ENCODE results near the gene PRKCE. TPM values are rescaled to one million over a fixed set of nuclear protein-coding genes. Genes with fewer than 3 reads are reported as not detected.
A peak's percentile ranks its signal among the peaks of the same experiment; 100 is the strongest.

The PRKCE gene
- total RNA-seq, 1 donor from 2014 or later = 24.2 TPM

DNA sequence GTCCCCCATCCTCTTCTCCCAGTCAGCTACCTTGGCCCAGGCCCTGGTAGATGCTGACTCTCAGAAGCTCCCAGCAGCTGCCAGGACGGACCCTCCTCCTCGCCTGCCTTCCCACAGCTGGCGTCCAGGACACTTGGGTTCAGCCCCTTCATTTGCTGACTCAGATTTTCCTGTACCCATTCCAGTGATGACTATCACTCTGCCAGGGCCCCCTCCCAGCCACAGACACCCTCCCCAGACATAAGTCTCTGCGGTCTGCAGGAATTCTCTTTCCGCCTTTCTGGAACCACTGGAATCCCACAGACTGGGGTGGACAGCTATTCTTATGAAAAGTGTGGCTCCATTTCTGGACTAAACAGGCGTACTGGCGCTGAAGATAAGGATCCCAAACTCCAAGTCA is 385.5 kb downstream of the PRKCE start:
- Mint-ChIP-seq H3K4me1 (ENCODE audit: unreplicated experiment) (peaks cover 19% of the 10 kb centered on the region), H3K36me3 (ENCODE audit: low read depth, unreplicated experiment) (peaks cover 4% of the 10 kb centered on the region), H3K27ac (ENCODE audit: unreplicated experiment) (peak overlapping the region; percentile 48), H3K27me3 (ENCODE audit: unreplicated experiment) (no peaks in the 10 kb centered on the region), H3K4me3 (ENCODE audit: unreplicated experiment) (no peak overlapping the region), H3K9me3 (ENCODE audit: unreplicated experiment) (no peaks in the 10 kb centered on the region)
- TF ChIP-seq, protein P1, sequence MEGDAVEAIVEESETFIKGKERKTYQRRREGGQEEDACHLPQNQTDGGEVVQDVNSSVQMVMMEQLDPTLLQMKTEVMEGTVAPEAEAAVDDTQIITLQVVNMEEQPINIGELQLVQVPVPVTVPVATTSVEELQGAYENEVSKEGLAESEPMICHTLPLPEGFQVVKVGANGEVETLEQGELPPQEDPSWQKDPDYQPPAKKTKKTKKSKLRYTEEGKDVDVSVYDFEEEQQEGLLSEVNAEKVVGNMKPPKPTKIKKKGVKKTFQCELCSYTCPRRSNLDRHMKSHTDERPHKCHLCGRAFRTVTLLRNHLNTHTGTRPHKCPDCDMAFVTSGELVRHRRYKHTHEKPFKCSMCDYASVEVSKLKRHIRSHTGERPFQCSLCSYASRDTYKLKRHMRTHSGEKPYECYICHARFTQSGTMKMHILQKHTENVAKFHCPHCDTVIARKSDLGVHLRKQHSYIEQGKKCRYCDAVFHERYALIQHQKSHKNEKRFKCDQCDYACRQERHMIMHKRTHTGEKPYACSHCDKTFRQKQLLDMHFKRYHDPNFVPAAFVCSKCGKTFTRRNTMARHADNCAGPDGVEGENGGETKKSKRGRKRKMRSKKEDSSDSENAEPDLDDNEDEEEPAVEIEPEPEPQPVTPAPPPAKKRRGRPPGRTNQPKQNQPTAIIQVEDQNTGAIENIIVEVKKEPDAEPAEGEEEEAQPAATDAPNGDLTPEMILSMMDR (IDR thresholded peaks at IDR 0.05; ENCODE audit: unreplicated experiment) = no peak
- DNase-seq (ENCODE audit: low spot score) = no peak

DNA sequence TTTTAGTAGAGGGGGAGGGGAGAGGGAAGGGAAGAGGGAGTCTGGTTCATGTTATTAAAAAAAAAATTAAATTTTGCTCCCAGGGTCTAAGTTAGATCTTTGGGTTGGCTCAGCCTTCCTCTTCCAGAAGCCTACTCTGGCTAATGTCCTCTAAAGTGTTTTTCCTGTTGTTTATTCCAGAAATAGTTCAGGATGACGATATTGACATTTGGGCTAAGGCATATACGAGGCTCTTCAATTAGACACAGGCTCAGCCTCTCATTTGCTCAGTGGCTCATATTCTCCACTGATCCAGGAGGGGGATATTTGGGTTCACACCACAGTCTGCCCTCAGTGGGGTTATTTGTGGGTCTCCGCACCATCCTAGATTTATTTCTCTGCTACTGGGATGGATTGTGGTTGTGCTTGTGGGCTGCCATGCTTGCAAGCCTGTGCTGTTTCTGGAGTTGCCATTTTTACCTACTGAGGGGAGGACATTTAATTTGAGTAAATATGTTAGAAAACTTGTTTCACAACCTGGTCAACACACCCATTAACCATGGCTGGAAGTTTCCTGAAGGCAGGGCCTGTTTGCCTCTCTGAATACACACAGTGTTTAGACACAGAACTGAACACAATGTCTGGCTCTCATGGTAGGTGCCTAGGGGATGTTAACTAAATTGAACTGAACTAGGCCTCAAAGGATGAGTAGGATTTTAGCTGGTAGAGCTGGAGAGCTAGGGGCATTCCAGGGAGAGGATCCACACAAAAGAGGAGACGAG is 388.2 kb downstream of the PRKCE start:
- Mint-ChIP-seq H3K27me3 (ENCODE audit: unreplicated experiment) (no peaks in the 10 kb centered on the region), H3K4me3 (ENCODE audit: unreplicated experiment) (no peak overlapping the region), H3K9me3 (ENCODE audit: unreplicated experiment) (no peaks in the 10 kb centered on the region), H3K27ac (ENCODE audit: unreplicated experiment) (no peak overlapping the region), H3K36me3 (ENCODE audit: low read depth, unreplicated experiment) (no peaks in the 10 kb centered on the region), H3K4me1 (ENCODE audit: unreplicated experiment) (peaks cover 20% of the 10 kb centered on the region)
- no peak for DNase-seq (ENCODE audit: low spot score)
- TF ChIP-seq, protein P1 (IDR thresholded peaks at IDR 0.05; ENCODE audit: unreplicated experiment) = no peak

DNA sequence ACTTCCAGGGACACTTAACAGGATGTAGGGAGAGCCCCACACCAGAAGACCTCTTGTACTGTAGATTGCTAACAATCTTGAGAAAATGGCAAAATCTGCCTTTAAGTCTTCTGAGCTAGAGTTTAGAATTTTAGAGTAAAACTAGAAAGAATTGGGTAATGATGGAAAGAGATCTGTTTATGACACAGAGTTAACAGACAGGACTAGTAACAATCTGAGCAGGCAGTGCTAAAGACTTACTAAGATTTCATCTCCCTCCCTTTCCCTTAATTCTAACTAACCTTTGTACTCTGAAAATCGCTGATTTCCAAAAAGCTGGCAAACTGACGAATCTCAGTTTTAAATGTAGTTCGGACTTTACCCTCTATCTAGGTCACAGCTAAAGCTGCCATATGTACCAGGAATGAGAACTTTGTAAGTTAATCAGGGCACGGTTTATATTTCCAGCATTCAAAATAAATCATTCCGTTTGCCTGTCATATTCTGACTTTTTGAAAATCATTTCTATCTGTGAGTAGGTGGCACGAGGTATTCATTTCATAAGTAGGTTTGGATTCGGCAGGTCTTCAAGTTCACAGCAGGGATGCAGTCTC is 389.2 kb downstream of the PRKCE start:
- no peak for DNase-seq (ENCODE audit: low spot score)
- H3K27me3 Mint-ChIP-seq (ENCODE audit: unreplicated experiment) = no peaks in the 10 kb centered on the region
- peaks cover 25% of the 10 kb centered on the region for H3K4me1 Mint-ChIP-seq (ENCODE audit: unreplicated experiment)
- no peaks in the 10 kb centered on the region for H3K36me3 Mint-ChIP-seq (ENCODE audit: low read depth, unreplicated experiment)
- H3K4me3 Mint-ChIP-seq (ENCODE audit: unreplicated experiment) = no peak overlapping the region
- H3K27ac Mint-ChIP-seq (ENCODE audit: unreplicated experiment) = no peak overlapping the region
- TF ChIP-seq, protein P1 (IDR thresholded peaks at IDR 0.05; ENCODE audit: unreplicated experiment) = no peak
- H3K9me3 Mint-ChIP-seq (ENCODE audit: unreplicated experiment) = no peaks in the 10 kb centered on the region

DNA sequence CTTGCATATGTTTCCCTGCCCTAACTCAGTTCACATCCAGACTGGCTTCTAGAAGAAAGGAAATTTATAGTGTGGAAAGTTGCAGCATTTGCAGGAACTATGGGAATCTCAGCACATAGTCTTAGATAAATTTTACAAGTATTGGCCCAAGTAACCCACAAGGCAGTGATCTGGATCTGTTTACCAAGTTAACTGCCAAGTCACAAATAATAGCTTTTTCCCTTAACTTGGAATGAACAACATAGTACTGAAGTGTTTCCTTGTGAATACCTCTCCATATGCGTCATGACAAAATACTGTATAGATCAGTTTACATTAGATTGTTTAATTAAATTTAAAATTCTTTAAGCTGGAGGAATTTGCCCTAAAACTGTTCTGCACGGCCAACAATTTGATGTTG is 390.0 kb downstream of the PRKCE start:
- DNase-seq (ENCODE audit: low spot score) = no peak
- Mint-ChIP-seq H3K27ac (ENCODE audit: unreplicated experiment) (no peak overlapping the region), H3K9me3 (ENCODE audit: unreplicated experiment) (no peaks in the 10 kb centered on the region), H3K4me3 (ENCODE audit: unreplicated experiment) (no peak overlapping the region), H3K27me3 (ENCODE audit: unreplicated experiment) (no peaks in the 10 kb centered on the region), H3K4me1 (ENCODE audit: unreplicated experiment) (peaks cover 32% of the 10 kb centered on the region), H3K36me3 (ENCODE audit: low read depth, unreplicated experiment) (peaks cover 2% of the 10 kb centered on the region)
- TF ChIP-seq, protein P1 (IDR thresholded peaks at IDR 0.05; ENCODE audit: unreplicated experiment) = no peak

DNA sequence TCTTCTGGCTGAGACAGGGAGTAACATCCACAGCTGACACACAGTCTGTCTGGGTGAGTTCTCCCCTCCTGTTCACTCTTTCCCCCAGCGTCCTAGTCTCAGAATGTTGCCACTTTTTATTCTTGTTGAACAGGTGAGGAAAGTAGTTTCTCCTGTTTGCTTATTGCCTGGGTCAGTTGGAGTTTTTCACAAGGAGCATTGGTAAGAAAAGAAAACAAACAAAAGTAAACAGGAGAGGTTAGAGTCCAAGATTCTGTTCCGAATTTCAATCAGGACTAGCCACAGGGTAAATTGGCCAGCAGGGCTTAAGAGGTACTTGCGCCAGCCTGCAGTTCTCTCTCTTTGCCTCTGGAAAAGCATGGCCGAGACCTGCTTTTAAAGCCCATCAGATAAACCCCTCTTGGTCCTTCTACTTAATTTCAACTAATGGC is 390.7 kb downstream of the PRKCE start:
- H3K27ac Mint-ChIP-seq (ENCODE audit: unreplicated experiment) = no peak overlapping the region
- H3K4me1 Mint-ChIP-seq (ENCODE audit: unreplicated experiment) = peaks cover 40% of the 10 kb centered on the region
- TF ChIP-seq, protein P1 (IDR thresholded peaks at IDR 0.05; ENCODE audit: unreplicated experiment) = no peak

More for the DNA sequence above, 390.7 kb downstream of the PRKCE start:
- peaks cover under 1% of the 10 kb centered on the region for H3K27me3 Mint-ChIP-seq (ENCODE audit: unreplicated experiment)
- H3K36me3 Mint-ChIP-seq (ENCODE audit: low read depth, unreplicated experiment) = peaks cover 4% of the 10 kb centered on the region
- H3K9me3 Mint-ChIP-seq (ENCODE audit: unreplicated experiment) = no peaks in the 10 kb centered on the region
- no peak overlapping the region for H3K4me3 Mint-ChIP-seq (ENCODE audit: unreplicated experiment)
- no peak for DNase-seq (ENCODE audit: low spot score)

Measured in endothelial cell (in vitro differentiated cells).